NCI-H2196 treated with DMSO at 0.1 percent for 48 hours (cell line): ENCODE data around the gene HEATR1.

Source experiments
- DNase-seq: peaks from one replicate; lab custom pipeline; 2025; ENCODE audit not compliant: unreplicated experiment; lab: John Stamatoyannopoulos, UW

HEATR1 gene

GRCh38 chr1:236540813-236541465, 63.4 kb downstream of the HEATR1 start:
- DNase-seq = no peak

- DNase-seq = no peak
Measured at GRCh38 chr1:236536540-236536939, 67.8 kb downstream of the HEATR1 start.

- peak; percentile 46 for DNase-seq
Measured at GRCh38 chr1:236535662-236536161, 68.6 kb downstream of the HEATR1 start.

- no peak for DNase-seq
Measured at GRCh38 chr1:236535190-236535589, 69.1 kb downstream of the HEATR1 start.

GRCh38 chr1:236534151-236534651, 70.1 kb downstream of the HEATR1 start:
- DNase-seq = no peak

- DNase-seq = no peak
Measured at GRCh38 chr1:236532850-236533249, 71.5 kb downstream of the HEATR1 start.

GRCh38 chr1:236530959-236531358, 73.4 kb downstream of the HEATR1 start:
- no peak for DNase-seq

- no peak for DNase-seq
Measured at GRCh38 chr1:236530286-236530685, 74.0 kb downstream of the HEATR1 start.

GRCh38 chr1:236526079-236526478, 78.2 kb downstream of the HEATR1 start:
- no peak for DNase-seq

GRCh38 chr1:236524895-236525184, 79.5 kb downstream of the HEATR1 start:
- DNase-seq = no peak

GRCh38 chr1:236524142-236524894, 80.0 kb downstream of the HEATR1 start:
- no peak for DNase-seq

- no peak for DNase-seq
Measured at GRCh38 chr1:236523704-236524141, 80.6 kb downstream of the HEATR1 start, which contains the start of gene LGALS8. TSS of gene LGALS8 (plus strand) at chr1:236523982. CDS start at chr1:236526071, 2,089 bp downstream.

GRCh38 chr1:236522937-236523703, 81.2 kb downstream of the HEATR1 start:
- DNase-seq = no peak

- no peak for DNase-seq
Measured at GRCh38 chr1:236520445-236521005, 83.8 kb downstream of the HEATR1 start.

- no peak for DNase-seq
Measured at GRCh38 chr1:236518322-236518721, 86.0 kb downstream of the HEATR1 start.

GRCh38 chr1:236516929-236517704, 87.2 kb downstream of the HEATR1 start:
- no peak for DNase-seq

- peak; percentile 30 for DNase-seq
Measured at GRCh38 chr1:236515443-236515958, 88.8 kb downstream of the HEATR1 start.

GRCh38 chr1:236514703-236515442, 89.4 kb downstream of the HEATR1 start:
- peak; percentile 36 for DNase-seq

GRCh38 chr1:236511735-236512418, 92.4 kb downstream of the HEATR1 start:
- DNase-seq = no peak
